ENCODE results near the gene MGMT. TPM values are rescaled to one million over a fixed set of nuclear protein-coding genes. Genes with fewer than 3 reads are reported as not detected.

MGMT gene
- total RNA-seq (2022; extraction: Qiagen RNA extraction), result 5.8 to 8.1 TPM (median 7.2 TPM) in 5 replicates

DNA sequence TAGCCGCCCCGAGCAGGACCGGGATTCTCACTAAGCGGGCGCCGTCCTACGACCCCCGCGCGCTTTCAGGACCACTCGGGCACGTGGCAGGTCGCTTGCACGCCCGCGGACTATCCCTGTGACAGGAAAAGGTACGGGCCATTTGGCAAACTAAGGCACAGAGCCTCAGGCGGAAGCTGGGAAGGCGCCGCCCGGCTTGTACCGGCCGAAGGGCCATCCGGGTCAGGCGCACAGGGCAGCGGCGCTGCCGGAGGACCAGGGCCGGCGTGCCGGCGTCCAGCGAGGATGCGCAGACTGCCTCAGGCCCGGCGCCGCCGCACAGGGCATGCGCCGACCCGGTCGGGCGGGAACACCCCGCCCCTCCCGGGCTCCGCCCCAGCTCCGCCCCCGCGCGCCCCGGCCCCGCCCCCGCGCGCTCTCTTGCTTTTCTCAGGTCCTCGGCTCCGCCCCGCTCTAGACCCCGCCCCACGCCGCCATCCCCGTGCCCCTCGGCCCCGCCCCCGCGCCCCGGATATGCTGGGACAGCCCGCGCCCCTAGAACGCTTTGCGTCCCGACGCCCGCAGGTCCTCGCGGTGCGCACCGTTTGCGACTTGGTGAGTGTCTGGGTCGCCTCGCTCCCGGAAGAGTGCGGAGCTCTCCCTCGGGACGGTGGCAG is at the start of gene MGMT:
TSS of gene MGMT (plus strand) at position 539 of the 656 bp plus-strand sequence.

